ENCODE data around the gene ZNF701. TPM values are rescaled to one million over a fixed set of nuclear protein-coding genes. Genes with fewer than 3 reads are reported as not detected.

Gene ZNF701
- total RNA-seq (10 to 100 TPM in 6 of 9 donors, 1 to 10 TPM in 3; 4.6 to 21.3 (median 13.0) TPM), polyA plus RNA-seq (1 to 10 TPM; 4.0 to 10.0 (median 7.5) TPM)
- long read RNA-seq, donor 1, result 0 reads
- long read RNA-seq, donor 2, result 0 reads
- long read RNA-seq, donor 3, partial matches to known transcripts, result 0 of 1 reads
- long read RNA-seq, donor 3, other reads (novel, unspliced or antisense), result 0 of 1 reads
- long read RNA-seq, donor 4, partial matches to known transcripts, result 0 of 4 reads
- long read RNA-seq, donor 4, other reads (novel, unspliced or antisense), result 0 of 4 reads
- long read RNA-seq, donor 5, transcript ZNF701-202 (4 exons, 2,634 nt), result major isoform, 7 of 12 reads
- long read RNA-seq, donor 5, partial matches to known transcripts, result 0 of 12 reads
- long read RNA-seq, donor 5, other reads (novel, unspliced or antisense), result 5 of 12 reads
- long read RNA-seq, donor 6, partial matches to known transcripts, result 1 of 6 reads
- long read RNA-seq, donor 6, other reads (novel, unspliced or antisense), result 3 of 6 reads
- long read RNA-seq, donor 7, result 0 reads
- long read RNA-seq, donor 8, partial matches to known transcripts, result 0 of 3 reads
- long read RNA-seq, donor 8, other reads (novel, unspliced or antisense), result 0 of 3 reads
- long read RNA-seq, donor 9, partial matches to known transcripts, result 21 of 68 reads
- long read RNA-seq, donor 9, other reads (novel, unspliced or antisense), result 45 of 68 reads
- long read RNA-seq, donor 10, partial matches to known transcripts, result 0 of 2 reads
- long read RNA-seq, donor 10, other reads (novel, unspliced or antisense), result 0 of 2 reads

- WGBS, 4 donors, result 0 to 1% (median 0%) methylated on average over 35 to 57 of the region's 57 CpGs
- TF ChIP-seq CTCF (IDR thresholded peaks at IDR 0.05) (peak in 5 of 6 experiments; percentile 8 to 30 (median 27)), POLR2A (IDR thresholded peaks at IDR 0.05) (peak; percentile 66 to 88)
- H3K36me3 ChIP-seq (replicated peaks in 1 of 2), result peaks cover 0 to 13% of the 10 kb centered on the region in 2 donors
- DNase-seq, result peak; percentile 94 to 98 (median 96)
- peaks cover 0 to 14% (median 0%) of the 10 kb centered on the region in 3 donors for H3K9me3 ChIP-seq (replicated peaks in 1 of 3)
- H3K27ac ChIP-seq, result peak within 1 kb of the TSS; percentile 64 to 89 (median 73)
- intact Hi-C loops (cut with DNase I), result no loop called here
- H3K4me3 ChIP-seq, result peak within 1 kb of the TSS; percentile 54 to 78 (median 66)
- no peaks in the 10 kb centered on the region for H3K27me3 ChIP-seq
- H3K4me1 ChIP-seq (replicated peaks in 1 of 2), result peaks cover 0 to 3% of the 10 kb centered on the region in 2 donors
Observed at GRCh38 chr19:52570000-52570861, at the start of gene ZNF701. Gene ZNF701 (plus strand): TSS chr19:52570287. CDS start chr19:52574148, 3,861 bp downstream.

GRCh38 chr19:52522551-52522950, 47.5 kb upstream of the ZNF701 start:
- H3K4me1 ChIP-seq (replicated peaks in 1 of 2), result peaks cover 4 to 5% of the 10 kb centered on the region in 2 donors
- H3K4me3 ChIP-seq, result no peak overlapping the region
- no peak overlapping the region for H3K27ac ChIP-seq
- H3K9me3 ChIP-seq (replicated peaks in 1 of 3), result no peaks in the 10 kb centered on the region
- WGBS, 4 donors, result 82 to 85% (median 84%) methylated on average over 8 to 14 of the region's 14 CpGs
- no peaks in the 10 kb centered on the region for H3K36me3 ChIP-seq (replicated peaks in 1 of 2)
- intact Hi-C loops (cut with DNase I), result no loop called here
- no peak for TF ChIP-seq POLR2A (IDR thresholded peaks at IDR 0.05)
- no peak for TF ChIP-seq CTCF (IDR thresholded peaks at IDR 0.05)
- no peak for DNase-seq
- no peaks in the 10 kb centered on the region for H3K27me3 ChIP-seq

GRCh38 chr19:52524086-52524485, 46.0 kb upstream of the ZNF701 start:
- Histone ChIP-seq H3K27me3 (no peaks in the 10 kb centered on the region), H3K9me3 (replicated peaks in 1 of 3) (no peaks in the 10 kb centered on the region), H3K27ac (no peak overlapping the region), H3K4me3 (no peak overlapping the region), H3K36me3 (replicated peaks in 1 of 2) (no peaks in the 10 kb centered on the region), H3K4me1 (replicated peaks in 1 of 2) (peaks cover 12 to 13% of the 10 kb centered on the region in 2 donors)
- WGBS, 4 donors, result 90 to 91% (median 91%) methylated on average over 20 of the region's 20 CpGs
- intact Hi-C loops (cut with DNase I), result no loop called here
- no peak for DNase-seq
- TF ChIP-seq CTCF (IDR thresholded peaks at IDR 0.05) (no peak), POLR2A (IDR thresholded peaks at IDR 0.05) (no peak)

Data from adrenal gland (tissue), 19 donors.